ENCODE data around the gene FIG4. TPM values are rescaled to one million over a fixed set of nuclear protein-coding genes. Genes with fewer than 3 reads are reported as not detected.

The FIG4 gene
- total RNA-seq, 1 experiment from 2014 or later, result 10.9 TPM

- no peaks in the 10 kb centered on the region for H3K4me1 ChIP-seq (ENCODE audit: insufficient read depth, low read length, poor library complexity, severe bottlenecking)
- CTCF ChIA-PET, result no interaction called here
- intact Hi-C loops (cut with micrococcal nuclease; ENCODE audit: unreplicated experiment), result no loop called here
- H3K27me3 ChIP-seq (replicated peaks; ENCODE audit: insufficient read depth, low read depth, low read length, poor library complexity), result no peaks in the 10 kb centered on the region
- POLR2A ChIA-PET (ENCODE audit: low non-redundant PET), result no interaction called here
- TF ChIP-seq CTCF (conservative IDR thresholded peaks at IDR 0.05; ENCODE audit: low read depth, low read length) (no peak), EZH2 (IDR thresholded peaks at IDR 0.05; ENCODE audit: borderline replicate concordance, low read depth, low read length, poor library complexity, severe bottlenecking) (no peak)
- no peak overlapping the region for H3K4me3 ChIP-seq (ENCODE audit: low read depth, low read length, poor library complexity, severe bottlenecking)
- H3K27ac ChIP-seq (ENCODE audit: low read depth, low read length, poor library complexity, severe bottlenecking), result no peak overlapping the region
- BruUV-seq (replicated peaks), result no TSS peak
- DNase-seq (ENCODE audit: low spot score), result no peak
- H3K36me3 ChIP-seq (ENCODE audit: insufficient read depth, low read length, poor library complexity, severe bottlenecking), result no peaks in the 10 kb centered on the region
- H3K9me3 ChIP-seq (ENCODE audit: low read depth, low read length, poor library complexity, severe bottlenecking), result no peaks in the 10 kb centered on the region
Observed at GRCh38 chr6:109799129-109799528, 108.0 kb downstream of the FIG4 start.

- Histone ChIP-seq H3K4me3 (ENCODE audit: low read depth, low read length, poor library complexity, severe bottlenecking) (no peak overlapping the region), H3K9me3 (ENCODE audit: low read depth, low read length, poor library complexity, severe bottlenecking) (no peaks in the 10 kb centered on the region), H3K4me1 (ENCODE audit: insufficient read depth, low read length, poor library complexity, severe bottlenecking) (no peaks in the 10 kb centered on the region), H3K27me3 (replicated peaks; ENCODE audit: insufficient read depth, low read depth, low read length, poor library complexity) (no peaks in the 10 kb centered on the region), H3K27ac (ENCODE audit: low read depth, low read length, poor library complexity, severe bottlenecking) (no peak overlapping the region), H3K36me3 (ENCODE audit: insufficient read depth, low read length, poor library complexity, severe bottlenecking) (no peaks in the 10 kb centered on the region)
- no peak for DNase-seq (ENCODE audit: low spot score)
- CTCF ChIA-PET, result no interaction called here
- intact Hi-C loops (cut with micrococcal nuclease; ENCODE audit: unreplicated experiment), result no loop called here
- POLR2A ChIA-PET (ENCODE audit: low non-redundant PET), result no interaction called here
- BruUV-seq (replicated peaks), result no TSS peak
- TF ChIP-seq CTCF (conservative IDR thresholded peaks at IDR 0.05; ENCODE audit: low read depth, low read length) (no peak), EZH2 (IDR thresholded peaks at IDR 0.05; ENCODE audit: borderline replicate concordance, low read depth, low read length, poor library complexity, severe bottlenecking) (no peak)
Observed at GRCh38 chr6:109799664-109800063, 108.6 kb downstream of the FIG4 start.

- no peaks in the 10 kb centered on the region for H3K9me3 ChIP-seq (ENCODE audit: low read depth, low read length, poor library complexity, severe bottlenecking)
- POLR2A ChIA-PET (ENCODE audit: low non-redundant PET), result no interaction called here
- H3K36me3 ChIP-seq (ENCODE audit: insufficient read depth, low read length, poor library complexity, severe bottlenecking), result no peaks in the 10 kb centered on the region
- H3K4me1 ChIP-seq (ENCODE audit: insufficient read depth, low read length, poor library complexity, severe bottlenecking), result no peaks in the 10 kb centered on the region
- TF ChIP-seq CTCF (conservative IDR thresholded peaks at IDR 0.05; ENCODE audit: low read depth, low read length) (no peak), EZH2 (IDR thresholded peaks at IDR 0.05; ENCODE audit: borderline replicate concordance, low read depth, low read length, poor library complexity, severe bottlenecking) (no peak)
- no peak for DNase-seq (ENCODE audit: low spot score)
- BruUV-seq (replicated peaks), result no TSS peak
- no peak overlapping the region for H3K4me3 ChIP-seq (ENCODE audit: low read depth, low read length, poor library complexity, severe bottlenecking)
- no peaks in the 10 kb centered on the region for H3K27me3 ChIP-seq (replicated peaks; ENCODE audit: insufficient read depth, low read depth, low read length, poor library complexity)
- CTCF ChIA-PET, result no interaction called here
- intact Hi-C loops (cut with micrococcal nuclease; ENCODE audit: unreplicated experiment), result no loop called here
- H3K27ac ChIP-seq (ENCODE audit: low read depth, low read length, poor library complexity, severe bottlenecking), result no peak overlapping the region
Observed at GRCh38 chr6:109800771-109801170, 109.7 kb downstream of the FIG4 start.

All from A673 (cell line).